SK-N-SH treated with all-trans-retinoic acid at 6 μM for 48 hours (cell line): ENCODE results near the gene HOOK2.
"Not testable (repeated sequence)": the region's sequence is repeated elsewhere in the genome, so short reads cannot be mapped to it uniquely, and the experiment has no call there.

Experiments
- ATAC-seq: fragments of 200-7000 bp; cut with Tn5 transposase; 3 replicates; pipeline ENCODE4 v1.9.1; 2020; ENCODE audit warnings: mild to moderate bottlenecking, moderate library complexity
- ARNTL ChIP-seq: fragments of 450-650 bp; formaldehyde crosslinking; IDR thresholded peaks from 2 replicates; pipeline ENCODE4 v1.5.0; 2020; ENCODE audit warnings: low read depth, mild to moderate bottlenecking, moderate library complexity, borderline replicate concordance
- BACH2 ChIP-seq: fragments of 250-450 bp; sonication (Bioruptor Pico); IDR thresholded peaks from 2 replicates; pipeline ENCODE4 v1.9.0; 2021; ENCODE audit warnings: mild to moderate bottlenecking, borderline replicate concordance
- CREB5 ChIP-seq: fragments of 250-450 bp; sonication (Bioruptor Pico); IDR thresholded peaks from 2 replicates; pipeline ENCODE4 v1.5.1; 2020; ENCODE audit warnings: low read depth, mild to moderate bottlenecking, moderate library complexity
- CSDC2 ChIP-seq: fragments of 250-450 bp; sonication (Bioruptor Pico); IDR thresholded peaks from 2 replicates; pipeline ENCODE4 v1.5.0; 2020; ENCODE audit warnings: mild to moderate bottlenecking, moderate library complexity
- ESRRG ChIP-seq: fragments of 250-450 bp; sonication (Bioruptor Pico); IDR thresholded peaks from 2 replicates; pipeline ENCODE4 v1.6.1; 2021; ENCODE audit warnings: mild to moderate bottlenecking
- GLIS3 ChIP-seq: fragments of 250-450 bp; sonication (Bioruptor Pico); IDR thresholded peaks from 2 replicates; pipeline ENCODE4 v1.5.0; 2020; ENCODE audit warnings: mild to moderate bottlenecking, moderate library complexity
- ISL1 ChIP-seq: fragments of 250-450 bp; sonication (Bioruptor Pico); IDR thresholded peaks from 2 replicates; pipeline ENCODE4 v2.1.2; 2022; ENCODE audit warnings: mild to moderate bottlenecking, moderate library complexity
- OSR1 ChIP-seq: fragments of 250-450 bp; sonication (Bioruptor Pico); IDR thresholded peaks from 2 replicates; pipeline ENCODE4 v1.8.0; 2022; ENCODE audit warnings: moderate library complexity, mild to moderate bottlenecking, inconsistent platforms
- PATZ1 ChIP-seq: fragments of 250-450 bp; sonication (Bioruptor Pico); IDR thresholded peaks from 2 replicates; pipeline ENCODE4 v1.8.0; 2020; ENCODE audit warnings: mild to moderate bottlenecking, moderate library complexity, borderline replicate concordance
- POU6F1 ChIP-seq: fragments of 250-450 bp; sonication (Bioruptor Pico); IDR thresholded peaks from 2 replicates; pipeline ENCODE4 v1.8.0; 2021; ENCODE audit warnings: low read depth, mild to moderate bottlenecking, moderate library complexity, borderline replicate concordance
- PPARA ChIP-seq: fragments of 250-450 bp; sonication (Bioruptor Pico); IDR thresholded peaks from 2 replicates; pipeline ENCODE4 v1.5.0; 2020; ENCODE audit warnings: mild to moderate bottlenecking, borderline replicate concordance
- SNAI2 ChIP-seq: fragments of 250-450 bp; sonication (Bioruptor Pico); IDR thresholded peaks from 2 replicates; pipeline ENCODE4 v1.5.0; 2020; ENCODE audit warnings: mild to moderate bottlenecking, moderate library complexity
- TOX ChIP-seq: fragments of 250-450 bp; sonication (Bioruptor Pico); IDR thresholded peaks from 2 replicates; pipeline ENCODE4 v1.8.0; 2021; ENCODE audit warnings: mild to moderate bottlenecking, moderate library complexity, borderline replicate concordance
- ZC3H10 ChIP-seq: fragments of 250-450 bp; sonication (Bioruptor Pico); IDR thresholded peaks from 2 replicates; pipeline ENCODE4 v1.5.1; 2021; ENCODE audit warnings: mild to moderate bottlenecking, moderate library complexity
- ZFP3 ChIP-seq: fragments of 250-450 bp; sonication (Bioruptor Pico); IDR thresholded peaks from 2 replicates; pipeline ENCODE4 v1.5.0; 2020; ENCODE audit warnings: mild to moderate bottlenecking, moderate library complexity
- ZFP30 ChIP-seq: fragments of 450-650 bp; formaldehyde crosslinking; IDR thresholded peaks from 2 replicates; pipeline ENCODE4 v1.5.0; 2022; ENCODE audit warnings: mild to moderate bottlenecking, moderate library complexity
- ZNF565 ChIP-seq: fragments of 450-650 bp; formaldehyde crosslinking; conservative IDR thresholded peaks from 2 replicates; pipeline ENCODE4 v1.5.0; 2020; ENCODE audit warnings: low read depth, mild to moderate bottlenecking, moderate library complexity
- ZNF70 ChIP-seq: fragments of 450-650 bp; formaldehyde crosslinking; IDR thresholded peaks from 2 replicates; pipeline ENCODE4 v1.5.0; 2020; ENCODE audit warnings: mild to moderate bottlenecking, moderate library complexity
- ZNF8 ChIP-seq: fragments of 450-650 bp; formaldehyde crosslinking; IDR thresholded peaks from 2 replicates; pipeline ENCODE4 v1.5.0; 2020; ENCODE audit warnings: mild to moderate bottlenecking, moderate library complexity

The HOOK2 gene

GRCh38 chr19:12726988-12727316, 48.4 kb downstream of the HOOK2 start:
- TF ChIP-seq ZFP30 (no peak), OSR1 (CRISPR knock-in tag) (no peak), TOX (CRISPR knock-in tag) (no peak), PPARA (no peak)
- ATAC-seq = no peak

- ATAC-seq = not testable (repeated sequence)
Measured at GRCh38 chr19:12725612-12726011, 49.7 kb downstream of the HOOK2 start.

- TF ChIP-seq CREB5 (CRISPR knock-in tag) (no peak), BACH2 (no peak), ISL1 (no peak), CSDC2 (CRISPR knock-in tag) (no peak), PATZ1 (no peak), GLIS3 (CRISPR knock-in tag) (no peak), ZNF70 (no peak), ARNTL (CRISPR knock-in tag) (no peak), SNAI2 (CRISPR knock-in tag) (no peak), ESRRG (CRISPR knock-in tag) (no peak)
- TF ChIP-seq, all 23 proteins: peak for 0
- peak; percentile 72 for ATAC-seq
Measured at GRCh38 chr19:12723641-12724426, 51.5 kb downstream of the HOOK2 start, which contains the start of gene TNPO2. TSS of gene TNPO2 (minus strand) at chr19:12723932. CDS start at chr19:12720977, 2,955 bp downstream.

- ATAC-seq = peak; percentile 3; the same call in 1 of the 3 replicates
- TF ChIP-seq ARNTL (CRISPR knock-in tag) (no peak), ISL1 (no peak), GLIS3 (CRISPR knock-in tag) (no peak), OSR1 (CRISPR knock-in tag) (no peak), SNAI2 (CRISPR knock-in tag) (no peak), ZNF8 (CRISPR knock-in tag) (no peak), ZNF565 (CRISPR knock-in tag) (no peak), PPARA (no peak), ZC3H10 (CRISPR knock-in tag) (no peak), ESRRG (CRISPR knock-in tag) (no peak), POU6F1 (CRISPR knock-in tag) (no peak), ZFP3 (CRISPR knock-in tag) (no peak)
Measured at GRCh38 chr19:12723381-12723640, 52.0 kb downstream of the HOOK2 start.

GRCh38 chr19:12722566-12723380, 52.6 kb downstream of the HOOK2 start:
- ATAC-seq = peak; percentile 83
- TF ChIP-seq SNAI2 (CRISPR knock-in tag) = peak; percentile 24; the same call in 1 of the 2 replicates
- no peak for TF ChIP-seq ZC3H10 (CRISPR knock-in tag)
